ENCODE data around the gene GLDN.

GLDN gene

GRCh38 chr15:51375966-51376640, 34.6 kb downstream of the GLDN start:
- Histone ChIP-seq H4K8ac (ENCODE audit: low read length) (no peak overlapping the region), H3K79me1 (replicated peaks; ENCODE audit: low read length, poor library complexity, severe bottlenecking) (no peaks in the 10 kb centered on the region), H2AFZ (ENCODE audit: low read depth, low read length) (no peak overlapping the region), H3K4me2 (ENCODE audit: low read length, poor library complexity, severe bottlenecking) (no peak overlapping the region), H2AK5ac (ENCODE audit: low read length, severe bottlenecking) (no peak overlapping the region), H2BK120ac (ENCODE audit: low read depth, low read length) (no peak overlapping the region), H3K23ac (ENCODE audit: low read length in 2 of 2) (no peak overlapping the region), H3K14ac (ENCODE audit: low read length in 2 of 2) (no peak overlapping the region), H3K4ac (ENCODE audit: low read depth in 1 of 2, low read length in 2 of 2) (no peak overlapping the region), H3K36me3 (ENCODE audit: control insufficient read depth in 1 of 2, insufficient read depth in 2 of 2, low read depth in 1 of 2, low read length in 2 of 2) (no peaks in the 10 kb centered on the region), H2BK12ac (ENCODE audit: low read length in 2 of 2) (no peak overlapping the region), H3K9me3 (ENCODE audit: control insufficient read depth, low read length) (no peaks in the 10 kb centered on the region), H3K18ac (ENCODE audit: low read depth in 1 of 2, low read length in 2 of 2) (no peak overlapping the region), H3K4me1 (ENCODE audit: control insufficient read depth, insufficient read depth, low read depth, low read length) (no peaks in the 10 kb centered on the region), H3K9ac (ENCODE audit: low read length) (peak overlapping the region; percentile 77), H3K27ac (ENCODE audit: low read length, poor library complexity, severe bottlenecking) (no peak overlapping the region), H2BK5ac (ENCODE audit: low read depth, low read length, poor library complexity, severe bottlenecking) (no peak overlapping the region), H2BK15ac (ENCODE audit: low read depth, poor library complexity, severe bottlenecking) (no peak overlapping the region), H4K91ac (ENCODE audit: low read length) (no peak overlapping the region), H3K27me3 (ENCODE audit: control insufficient read depth in 1 of 2, insufficient read depth in 1 of 2, low read length in 2 of 2) (peaks cover 0 to 7% of the 10 kb centered on the region in 2 experiments), H3K4me3 (ENCODE audit: insufficient read depth in 1 of 2, low read depth in 1 of 2, low read length in 2 of 2) (no peak overlapping the region)
- peak; percentile 73 for DNase-seq
- WGBS = 43% methylated on average over 1 of the region's 3 CpGs

- Histone ChIP-seq H4K8ac (ENCODE audit: low read length) (peak overlapping the region; percentile 88), H3K23ac (ENCODE audit: low read length in 2 of 2) (no peak overlapping the region), H3K4me1 (ENCODE audit: control insufficient read depth, insufficient read depth, low read depth, low read length) (no peaks in the 10 kb centered on the region), H2AK5ac (ENCODE audit: low read length, severe bottlenecking) (no peak overlapping the region), H3K14ac (ENCODE audit: low read length in 2 of 2) (peak overlapping the region in 1 of 2 experiments; percentile 73), H2BK12ac (ENCODE audit: low read length in 2 of 2) (peak overlapping the region; percentile 75 to 80), H3K27ac (ENCODE audit: low read length, poor library complexity, severe bottlenecking) (no peak overlapping the region), H3K4ac (ENCODE audit: low read depth in 1 of 2, low read length in 2 of 2) (peak overlapping the region in 1 of 2 experiments; percentile 83), H3K36me3 (ENCODE audit: control insufficient read depth in 1 of 2, insufficient read depth in 2 of 2, low read depth in 1 of 2, low read length in 2 of 2) (no peaks in the 10 kb centered on the region), H3K4me2 (ENCODE audit: low read length, poor library complexity, severe bottlenecking) (no peak overlapping the region), H3K9me3 (ENCODE audit: control insufficient read depth, low read length) (no peaks in the 10 kb centered on the region), H3K4me3 (ENCODE audit: insufficient read depth in 1 of 2, low read depth in 1 of 2, low read length in 2 of 2) (no peak overlapping the region), H2AFZ (ENCODE audit: low read depth, low read length) (no peak overlapping the region), H2BK5ac (ENCODE audit: low read depth, low read length, poor library complexity, severe bottlenecking) (no peak overlapping the region), H3K79me1 (replicated peaks; ENCODE audit: low read length, poor library complexity, severe bottlenecking) (no peaks in the 10 kb centered on the region), H3K9ac (ENCODE audit: low read length) (peak overlapping the region; percentile 77), H3K27me3 (ENCODE audit: control insufficient read depth in 1 of 2, insufficient read depth in 1 of 2, low read length in 2 of 2) (peaks cover 0 to 12% of the 10 kb centered on the region in 2 experiments), H4K91ac (ENCODE audit: low read length) (peak overlapping the region; percentile 43), H2BK15ac (ENCODE audit: low read depth, poor library complexity, severe bottlenecking) (no peak overlapping the region), H3K18ac (ENCODE audit: low read depth in 1 of 2, low read length in 2 of 2) (peak overlapping the region; percentile 77 to 86), H2BK120ac (ENCODE audit: low read depth, low read length) (no peak overlapping the region)
- 74% methylated on average over 14 of the region's 15 CpGs for WGBS
- peak; percentile 95 for DNase-seq
Measured at GRCh38 chr15:51377038-51377786, 35.8 kb downstream of the GLDN start.

- no peak for DNase-seq
- Histone ChIP-seq H4K91ac (ENCODE audit: low read length) (no peak overlapping the region), H3K18ac (ENCODE audit: low read depth in 1 of 2, low read length in 2 of 2) (no peak overlapping the region), H3K27me3 (ENCODE audit: control insufficient read depth in 1 of 2, insufficient read depth in 1 of 2, low read length in 2 of 2) (peaks cover 0 to 12% of the 10 kb centered on the region in 2 experiments), H3K4ac (ENCODE audit: low read depth in 1 of 2, low read length in 2 of 2) (no peak overlapping the region), H2BK120ac (ENCODE audit: low read depth, low read length) (no peak overlapping the region), H2BK15ac (ENCODE audit: low read depth, poor library complexity, severe bottlenecking) (no peak overlapping the region), H2BK5ac (ENCODE audit: low read depth, low read length, poor library complexity, severe bottlenecking) (no peak overlapping the region), H3K4me3 (ENCODE audit: insufficient read depth in 1 of 2, low read depth in 1 of 2, low read length in 2 of 2) (no peak overlapping the region), H2AFZ (ENCODE audit: low read depth, low read length) (no peak overlapping the region), H2AK5ac (ENCODE audit: low read length, severe bottlenecking) (no peak overlapping the region), H3K79me1 (replicated peaks; ENCODE audit: low read length, poor library complexity, severe bottlenecking) (no peaks in the 10 kb centered on the region), H3K27ac (ENCODE audit: low read length, poor library complexity, severe bottlenecking) (no peak overlapping the region), H3K36me3 (ENCODE audit: control insufficient read depth in 1 of 2, insufficient read depth in 2 of 2, low read depth in 1 of 2, low read length in 2 of 2) (no peaks in the 10 kb centered on the region), H3K9ac (ENCODE audit: low read length) (no peak overlapping the region), H4K8ac (ENCODE audit: low read length) (no peak overlapping the region), H2BK12ac (ENCODE audit: low read length in 2 of 2) (no peak overlapping the region), H3K14ac (ENCODE audit: low read length in 2 of 2) (no peak overlapping the region), H3K9me3 (ENCODE audit: control insufficient read depth, low read length) (no peaks in the 10 kb centered on the region), H3K4me1 (ENCODE audit: control insufficient read depth, insufficient read depth, low read depth, low read length) (no peaks in the 10 kb centered on the region), H3K23ac (ENCODE audit: low read length in 2 of 2) (no peak overlapping the region), H3K4me2 (ENCODE audit: low read length, poor library complexity, severe bottlenecking) (no peak overlapping the region)
- WGBS = 81% methylated on average over 4 of the region's 4 CpGs
Measured at GRCh38 chr15:51378406-51378805, 37.0 kb downstream of the GLDN start.

- 98% methylated on average over 4 of the region's 4 CpGs for WGBS
- Histone ChIP-seq H3K14ac (ENCODE audit: low read length in 2 of 2) (no peak overlapping the region), H3K23ac (ENCODE audit: low read length in 2 of 2) (no peak overlapping the region), H2BK5ac (ENCODE audit: low read depth, low read length, poor library complexity, severe bottlenecking) (no peak overlapping the region), H3K27ac (ENCODE audit: low read length, poor library complexity, severe bottlenecking) (no peak overlapping the region), H3K18ac (ENCODE audit: low read depth in 1 of 2, low read length in 2 of 2) (no peak overlapping the region), H3K4ac (ENCODE audit: low read depth in 1 of 2, low read length in 2 of 2) (no peak overlapping the region), H4K91ac (ENCODE audit: low read length) (no peak overlapping the region), H3K79me1 (replicated peaks; ENCODE audit: low read length, poor library complexity, severe bottlenecking) (no peaks in the 10 kb centered on the region), H3K4me2 (ENCODE audit: low read length, poor library complexity, severe bottlenecking) (no peak overlapping the region), H4K8ac (ENCODE audit: low read length) (no peak overlapping the region), H3K4me1 (ENCODE audit: control insufficient read depth, insufficient read depth, low read depth, low read length) (no peaks in the 10 kb centered on the region), H3K4me3 (ENCODE audit: insufficient read depth in 1 of 2, low read depth in 1 of 2, low read length in 2 of 2) (no peak overlapping the region), H2AFZ (ENCODE audit: low read depth, low read length) (no peak overlapping the region), H3K27me3 (ENCODE audit: control insufficient read depth in 1 of 2, insufficient read depth in 1 of 2, low read length in 2 of 2) (peaks cover 0 to 12% of the 10 kb centered on the region in 2 experiments), H2BK120ac (ENCODE audit: low read depth, low read length) (no peak overlapping the region), H2BK12ac (ENCODE audit: low read length in 2 of 2) (peak overlapping the region in 1 of 2 experiments; percentile 45), H3K9ac (ENCODE audit: low read length) (no peak overlapping the region), H2AK5ac (ENCODE audit: low read length, severe bottlenecking) (no peak overlapping the region), H3K9me3 (ENCODE audit: control insufficient read depth, low read length) (no peaks in the 10 kb centered on the region), H2BK15ac (ENCODE audit: low read depth, poor library complexity, severe bottlenecking) (no peak overlapping the region), H3K36me3 (ENCODE audit: control insufficient read depth in 1 of 2, insufficient read depth in 2 of 2, low read depth in 1 of 2, low read length in 2 of 2) (no peaks in the 10 kb centered on the region)
- DNase-seq = no peak
Measured at GRCh38 chr15:51379390-51379789, 37.9 kb downstream of the GLDN start.
